Left lobe of liver (tissue), 2 donors: ENCODE results near the gene HERPUD2. TPM values are rescaled to one million over a fixed set of nuclear protein-coding genes. Genes with fewer than 3 reads are reported as not detected.
A peak's percentile ranks its signal among the peaks of the same experiment; 100 is the strongest.
"Not testable (repeated sequence)": the region's sequence is repeated elsewhere in the genome, so short reads cannot be mapped to it uniquely, and the experiment has no call there.

Experiments
- ATAC-seq: fragments of 200-7000 bp; cut with Tn5 transposase; one replicate; pipeline ENCODE4 v1.9.1; 2020; ENCODE audit warnings: mild to moderate bottlenecking, moderate library complexity
- DNase-seq: peaks from one replicate; pipeline ENCODE4 v3.0.0-alpha.2; 2020; ENCODE audit warnings: low spot score
- total RNA-seq: library from RNA; stranded (reverse); gene quantifications from one replicate; pipeline ENCODE4 v1.2.1, GENCODE V29; 2021
- donor health status: DM: no; HTN: no; CAD: no; lungs with moderate emphysema.
- donor health status: DM: no; HTN: yes; CAD: no.

The HERPUD2 gene
- total RNA-seq, 1 donor from 2014 or later: 12.2 TPM

- no peak for ATAC-seq
Observed at GRCh38 chr7:35714862-35715261, 19.9 kb upstream of the HERPUD2 start.

GRCh38 chr7:35714407-35714806, 19.5 kb upstream of the HERPUD2 start:
- no peak for ATAC-seq

More at GRCh38 chr7:35714862-35715261, 19.9 kb upstream of the HERPUD2 start:
- DNase-seq: no peak

GRCh38 chr7:35712563-35713226, 17.8 kb upstream of the HERPUD2 start:
- ATAC-seq: no peak
- no peak for DNase-seq

More at GRCh38 chr7:35714407-35714806, 19.5 kb upstream of the HERPUD2 start:
- no peak for DNase-seq

GRCh38 chr7:35707422-35707821, 12.5 kb upstream of the HERPUD2 start:
- ATAC-seq (no peak), DNase-seq (no peak)

GRCh38 chr7:35705932-35706461, 11.1 kb upstream of the HERPUD2 start:
- DNase-seq: no peak

GRCh38 chr7:35704261-35704660, 9.3 kb upstream of the HERPUD2 start:
- no peak for ATAC-seq
- DNase-seq: no peak

More at GRCh38 chr7:35705932-35706461, 11.1 kb upstream of the HERPUD2 start:
- ATAC-seq: no peak

GRCh38 chr7:35702541-35702940, 7.6 kb upstream of the HERPUD2 start:
- no peak for DNase-seq
- no peak for ATAC-seq

- no peak for ATAC-seq
Observed at GRCh38 chr7:35701287-35701900, 6.5 kb upstream of the HERPUD2 start.

GRCh38 chr7:35700865-35701264, 5.9 kb upstream of the HERPUD2 start:
- DNase-seq: no peak

More at GRCh38 chr7:35701287-35701900, 6.5 kb upstream of the HERPUD2 start:
- DNase-seq: no peak

GRCh38 chr7:35700333-35700732, 5.4 kb upstream of the HERPUD2 start:
- ATAC-seq (no peak), DNase-seq (no peak)

More at GRCh38 chr7:35700865-35701264, 5.9 kb upstream of the HERPUD2 start:
- no peak for ATAC-seq

GRCh38 chr7:35699796-35700305, 4.9 kb upstream of the HERPUD2 start:
- no peak for DNase-seq
- no peak for ATAC-seq

GRCh38 chr7:35698382-35698781, 3.4 kb upstream of the HERPUD2 start:
- DNase-seq, ATAC-seq: not testable (repeated sequence)

- no peak for DNase-seq
- ATAC-seq: no peak
Observed at GRCh38 chr7:35697414-35698175, 2.7 kb upstream of the HERPUD2 start.

- ATAC-seq: no peak
- DNase-seq: no peak
Observed at GRCh38 chr7:35695987-35696386, 1.1 kb upstream of the HERPUD2 start.

- ATAC-seq (no peak), DNase-seq (no peak)
Observed at GRCh38 chr7:35695473-35695850, 527 bp upstream of the HERPUD2 start.

GRCh38 chr7:35694161-35694783, 663 bp downstream of the HERPUD2 start:
- DNase-seq (no peak), ATAC-seq (peak; percentile 41)

- ATAC-seq (no peak), DNase-seq (no peak)
Observed at GRCh38 chr7:35691827-35692307, 3.1 kb downstream of the HERPUD2 start.

- ATAC-seq (no peak), DNase-seq (no peak)
Observed at GRCh38 chr7:35691366-35691765, 3.6 kb downstream of the HERPUD2 start.

- ATAC-seq, DNase-seq: not testable (repeated sequence)
Observed at GRCh38 chr7:35690614-35691013, 4.3 kb downstream of the HERPUD2 start.

- no peak for DNase-seq
- no peak for ATAC-seq
Observed at GRCh38 chr7:35685781-35686180, 9.2 kb downstream of the HERPUD2 start.
